Activated CD4-positive, alpha-beta memory T cell treated with anti-CD3 and anti-CD28 coated beads, Interleukin-2, amount 10 ng/mL, durations not matched to agents 7 days and 5 days (primary cell): ENCODE data around the gene C1D. TPM values are rescaled to one million over a fixed set of nuclear protein-coding genes. Genes with fewer than 3 reads are reported as not detected.

Experiments used
- CTCF ChIA-PET: fragments of 350-600 bp; sonication (Branson Sonifier 250); formaldehyde crosslinking; loops from one replicate; lab custom pipeline; 2021; ENCODE audit warnings: antibody characterized with exemption, inconsistent platforms; lab: Charles Lee
- POLR2A ChIA-PET: fragments of 350-600 bp; sonication (Branson Sonifier 250); formaldehyde crosslinking; loops from one replicate; lab custom pipeline; 2021; ENCODE audit warnings: antibody characterized with exemption; lab: Charles Lee
- DNase-seq: peaks from one replicate; pipeline ENCODE4 v3.0.0-alpha.2; 2020
- H3K27ac Mint-ChIP-seq: one replicate; pipeline ENCODE4 v1.8.0; 2021; ENCODE audit warnings: mild to moderate bottlenecking, mixed read lengths
- H3K27me3 Mint-ChIP-seq: one replicate; pipeline ENCODE4 v1.8.0; 2021; ENCODE audit warnings: mixed read lengths
- H3K36me3 Mint-ChIP-seq: one replicate; pipeline ENCODE4 v1.8.0; 2021; ENCODE audit warnings: low read depth, mixed read lengths
- H3K4me1 Mint-ChIP-seq: one replicate; pipeline ENCODE4 v1.8.0; 2021; ENCODE audit warnings: mixed read lengths
- H3K4me3 Mint-ChIP-seq: one replicate; pipeline ENCODE4 v1.8.0; 2021; ENCODE audit warnings: mild to moderate bottlenecking, mixed read lengths
- H3K9me3 Mint-ChIP-seq: one replicate; pipeline ENCODE4 v1.8.0; 2021; ENCODE audit warnings: mixed read lengths
- total RNA-seq, 2 experiments: library from RNA; stranded (reverse); gene quantifications; one replicate each; pipeline ENCODE4 v1.2.3, GENCODE V29; 2021

Gene C1D
- total RNA-seq, result 10 to 100 TPM; 18.0 to 18.4 TPM

GRCh38 chr2:68062680-68063387, at the start of gene C1D:
Gene C1D, minus strand, starts transcription at chr2:68063004. Its CDS starts 15,694 bp downstream, at chr2:68047310.
- H3K4me1 Mint-ChIP-seq, result peaks cover 28% of the 10 kb centered on the region
- ChIA-PET POLR2A (interaction anchor here (0.8 to 2.0 kb wide), 8 partner anchors 8 to 190 kb away, joined by 3 to 11 read pairs (median 7); partner anchors contain the start of gene PNO1), CTCF (interaction anchor here (0.7 to 1.1 kb wide), 4 partner anchors 46 to 229 kb away, joined by 3 to 4 read pairs (median 4); no protein-coding TSS in a partner anchor)

GRCh38 chr2:68110102-68110501, 47.3 kb upstream of the C1D start:
- peaks cover 5% of the 10 kb centered on the region for H3K36me3 Mint-ChIP-seq
- H3K4me3 Mint-ChIP-seq, result no peak overlapping the region
- H3K27me3 Mint-ChIP-seq, result no peaks in the 10 kb centered on the region
- no peak overlapping the region for H3K27ac Mint-ChIP-seq
- peaks cover 12% of the 10 kb centered on the region for H3K9me3 Mint-ChIP-seq
- DNase-seq, result no peak
- POLR2A ChIA-PET, result no interaction called here
- CTCF ChIA-PET, result interaction anchor here (1.4 kb wide), 1 partner anchor 12 kb away, joined by 3 read pairs; no protein-coding TSS in a partner anchor
- no peaks in the 10 kb centered on the region for H3K4me1 Mint-ChIP-seq

More at GRCh38 chr2:68062680-68063387, at the start of gene C1D:
- Mint-ChIP-seq H3K36me3 (no peaks in the 10 kb centered on the region), H3K27ac (peak within 1 kb of the TSS; percentile 92), H3K4me3 (peak within 1 kb of the TSS; percentile 94), H3K9me3 (no peaks in the 10 kb centered on the region), H3K27me3 (peaks cover 19% of the 10 kb centered on the region)
- peak; percentile 94 for DNase-seq

- CTCF ChIA-PET, result interaction anchor here (0.6 to 2.0 kb wide), 3 partner anchors 14 to 99 kb away, joined by 3 to 6 read pairs (median 3); partner anchors contain the start of gene C1D
- POLR2A ChIA-PET, result no interaction called here
- Mint-ChIP-seq H3K27me3 (no peaks in the 10 kb centered on the region), H3K4me1 (no peaks in the 10 kb centered on the region), H3K27ac (no peak overlapping the region), H3K4me3 (no peak overlapping the region), H3K9me3 (peaks cover 14% of the 10 kb centered on the region), H3K36me3 (peaks cover 5% of the 10 kb centered on the region)
- no peak for DNase-seq
Observed at GRCh38 chr2:68108120-68108519, 45.3 kb upstream of the C1D start.

- POLR2A ChIA-PET, result no interaction called here
- CTCF ChIA-PET, result no interaction called here
- Mint-ChIP-seq H3K27me3 (no peaks in the 10 kb centered on the region), H3K9me3 (peaks cover 14% of the 10 kb centered on the region), H3K27ac (no peak overlapping the region), H3K36me3 (peaks cover 5% of the 10 kb centered on the region), H3K4me3 (no peak overlapping the region), H3K4me1 (no peaks in the 10 kb centered on the region)
- DNase-seq, result no peak
Observed at GRCh38 chr2:68107475-68107874, 44.7 kb upstream of the C1D start.

- Mint-ChIP-seq H3K27me3 (no peaks in the 10 kb centered on the region), H3K9me3 (peaks cover 14% of the 10 kb centered on the region), H3K4me3 (no peak overlapping the region), H3K36me3 (peaks cover 5% of the 10 kb centered on the region), H3K27ac (no peak overlapping the region), H3K4me1 (peaks cover 2% of the 10 kb centered on the region)
- CTCF ChIA-PET, result no interaction called here
- POLR2A ChIA-PET, result no interaction called here
- DNase-seq, result no peak
Observed at GRCh38 chr2:68104111-68104835, 41.5 kb upstream of the C1D start.

GRCh38 chr2:68103709-68104055, 40.9 kb upstream of the C1D start:
- peaks cover 5% of the 10 kb centered on the region for H3K36me3 Mint-ChIP-seq
- H3K4me3 Mint-ChIP-seq, result no peak overlapping the region
- DNase-seq, result no peak
- no peaks in the 10 kb centered on the region for H3K27me3 Mint-ChIP-seq
- CTCF ChIA-PET, result no interaction called here
- H3K27ac Mint-ChIP-seq, result no peak overlapping the region
- peaks cover 6% of the 10 kb centered on the region for H3K4me1 Mint-ChIP-seq
- POLR2A ChIA-PET, result no interaction called here
- H3K9me3 Mint-ChIP-seq, result peaks cover 14% of the 10 kb centered on the region

GRCh38 chr2:68103030-68103708, 40.4 kb upstream of the C1D start:
- Mint-ChIP-seq H3K27me3 (no peaks in the 10 kb centered on the region), H3K4me1 (peaks cover 6% of the 10 kb centered on the region), H3K4me3 (no peak overlapping the region), H3K27ac (no peak overlapping the region), H3K36me3 (peaks cover 5% of the 10 kb centered on the region), H3K9me3 (peaks cover 14% of the 10 kb centered on the region)
- ChIA-PET CTCF (no interaction called here), POLR2A (no interaction called here)
- no peak for DNase-seq

- POLR2A ChIA-PET, result no interaction called here
- Mint-ChIP-seq H3K4me1 (peaks cover 6% of the 10 kb centered on the region), H3K9me3 (peaks cover 3% of the 10 kb centered on the region), H3K27me3 (no peaks in the 10 kb centered on the region), H3K27ac (no peak overlapping the region), H3K36me3 (no peaks in the 10 kb centered on the region), H3K4me3 (no peak overlapping the region)
- CTCF ChIA-PET, result no interaction called here
- DNase-seq, result no peak
Observed at GRCh38 chr2:68100189-68100588, 37.4 kb upstream of the C1D start.

- Mint-ChIP-seq H3K27ac (no peak overlapping the region), H3K27me3 (no peaks in the 10 kb centered on the region), H3K4me1 (peaks cover 6% of the 10 kb centered on the region), H3K4me3 (no peak overlapping the region), H3K36me3 (no peaks in the 10 kb centered on the region), H3K9me3 (no peaks in the 10 kb centered on the region)
- ChIA-PET CTCF (no interaction called here), POLR2A (no interaction called here)
- DNase-seq, result no peak
Observed at GRCh38 chr2:68099260-68099659, 36.5 kb upstream of the C1D start.

- H3K4me3 Mint-ChIP-seq, result no peak overlapping the region
- H3K4me1 Mint-ChIP-seq, result peaks cover 6% of the 10 kb centered on the region
- CTCF ChIA-PET, result no interaction called here
- no peaks in the 10 kb centered on the region for H3K9me3 Mint-ChIP-seq
- no peak overlapping the region for H3K27ac Mint-ChIP-seq
- no peak for DNase-seq
- H3K27me3 Mint-ChIP-seq, result no peaks in the 10 kb centered on the region
- H3K36me3 Mint-ChIP-seq, result no peaks in the 10 kb centered on the region
- POLR2A ChIA-PET, result no interaction called here
Observed at GRCh38 chr2:68098291-68098797, 35.5 kb upstream of the C1D start.

GRCh38 chr2:68094111-68094510, 31.3 kb upstream of the C1D start:
- CTCF ChIA-PET, result no interaction called here
- Mint-ChIP-seq H3K4me3 (no peak overlapping the region), H3K36me3 (no peaks in the 10 kb centered on the region), H3K9me3 (no peaks in the 10 kb centered on the region), H3K4me1 (peaks cover 11% of the 10 kb centered on the region), H3K27me3 (no peaks in the 10 kb centered on the region), H3K27ac (no peak overlapping the region)
- POLR2A ChIA-PET, result no interaction called here
- no peak for DNase-seq

GRCh38 chr2:68093634-68094033, 30.8 kb upstream of the C1D start:
- H3K36me3 Mint-ChIP-seq, result no peaks in the 10 kb centered on the region
- H3K27me3 Mint-ChIP-seq, result no peaks in the 10 kb centered on the region
- DNase-seq, result no peak
- no peaks in the 10 kb centered on the region for H3K9me3 Mint-ChIP-seq
- CTCF ChIA-PET, result no interaction called here
- no peak overlapping the region for H3K27ac Mint-ChIP-seq
- H3K4me3 Mint-ChIP-seq, result no peak overlapping the region
- POLR2A ChIA-PET, result no interaction called here
- H3K4me1 Mint-ChIP-seq, result peaks cover 10% of the 10 kb centered on the region
